Suppressor macrophage treated with lipopolysaccharide for 1 hour (primary cell): ENCODE data around the gene CACNB4.
A peak's percentile ranks its signal among the peaks of the same experiment; 100 is the strongest.
"Not testable (repeated sequence)": the region's sequence is repeated elsewhere in the genome, so short reads cannot be mapped to it uniquely, and the experiment has no call there.

Experiments used
- DNase-seq, 3 donors: peaks; one replicate each; pipeline ENCODE4 v3.0.0-alpha.2; 2020 to 2022

Gene CACNB4

DNA sequence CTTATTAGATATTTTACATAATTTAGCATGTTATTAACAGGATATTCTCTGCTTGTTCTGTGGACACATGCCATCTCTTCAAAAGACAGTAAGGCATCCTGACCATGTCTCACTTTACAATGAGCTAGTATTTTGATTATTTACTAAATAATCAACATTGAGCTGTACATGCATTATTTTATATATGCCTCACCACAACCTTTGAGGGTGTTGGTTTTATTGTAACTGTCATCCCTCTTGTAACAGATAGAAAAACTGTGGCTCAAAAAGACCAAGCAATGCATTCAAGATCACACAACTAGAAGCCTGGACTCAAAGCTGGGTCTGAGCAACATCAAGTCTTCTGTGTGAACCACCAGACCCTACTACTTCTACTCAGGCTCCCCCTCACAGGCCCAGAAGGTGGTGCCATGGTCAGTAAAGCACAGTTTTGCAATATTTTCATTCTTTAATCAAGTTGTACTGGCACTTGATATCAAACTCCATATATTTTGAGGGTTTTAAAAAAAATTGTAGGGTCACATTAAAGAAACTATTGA, 165.5 kb downstream of the CACNB4 start:
- DNase-seq, result no peak

DNA sequence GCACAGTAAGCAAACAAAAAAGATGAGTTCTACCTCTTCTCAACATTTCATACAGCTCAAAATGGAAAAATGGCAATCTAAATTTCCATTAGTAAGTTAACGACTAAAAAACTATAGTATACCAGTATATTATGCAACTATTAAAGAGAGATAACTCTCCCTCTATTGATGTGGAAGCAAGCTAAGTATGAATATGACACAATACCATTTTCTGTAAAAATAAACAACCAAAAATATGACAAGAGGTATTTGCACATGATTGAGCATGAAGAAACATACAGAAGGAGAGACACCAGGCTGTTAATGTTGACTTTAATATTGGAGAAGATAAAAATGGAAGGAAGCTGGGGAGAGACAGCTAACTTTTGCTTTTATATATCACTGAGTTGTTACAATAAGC, 167.1 kb downstream of the CACNB4 start:
- no peak for DNase-seq

DNA sequence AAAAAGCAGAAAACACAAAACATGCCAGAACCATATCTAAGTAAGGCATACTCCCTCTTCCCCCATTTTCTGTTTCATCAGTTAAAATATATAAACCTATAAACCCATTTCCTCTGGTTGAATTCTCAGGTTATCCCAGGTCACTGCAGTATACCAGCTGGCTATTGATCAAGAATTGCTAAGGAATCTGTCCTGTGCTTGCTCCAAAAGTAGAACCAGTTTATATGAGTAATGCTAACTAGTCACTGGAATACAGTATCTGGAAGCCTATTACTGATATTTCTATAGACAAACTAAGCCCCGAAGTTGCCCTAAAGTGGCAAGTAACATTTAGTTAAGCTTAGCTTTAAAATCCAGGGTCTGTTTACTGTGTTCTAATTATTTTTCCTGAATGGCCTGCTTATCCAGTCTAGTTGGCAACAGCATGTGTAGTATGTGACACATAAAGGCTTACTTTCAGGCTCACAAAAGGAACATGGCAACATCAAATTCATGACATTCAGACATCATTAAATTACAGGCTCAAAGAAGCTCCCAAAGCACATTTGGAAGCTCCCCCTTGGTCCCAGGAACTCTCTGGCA, 167.7 kb downstream of the CACNB4 start:
- no peak for DNase-seq

DNA sequence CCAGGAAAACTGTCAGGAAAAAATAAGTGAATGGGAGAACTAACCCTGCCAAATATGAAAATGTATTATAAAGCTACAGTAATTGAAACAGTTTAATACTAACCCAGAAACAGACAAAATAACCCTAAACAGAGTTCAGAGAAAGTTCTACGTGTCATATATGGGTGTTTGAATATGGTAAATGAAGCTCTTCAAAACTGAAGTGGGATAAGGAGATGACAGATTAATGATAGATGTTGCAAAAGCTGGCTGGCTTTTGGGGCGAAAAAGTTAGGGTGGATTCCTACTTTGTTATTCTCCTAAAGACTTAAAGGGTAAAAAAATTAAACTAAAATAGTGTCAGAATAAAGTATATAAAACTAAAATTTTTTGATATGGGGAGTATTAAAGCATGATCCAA, 168.8 kb downstream of the CACNB4 start:
- no peak for DNase-seq

DNA sequence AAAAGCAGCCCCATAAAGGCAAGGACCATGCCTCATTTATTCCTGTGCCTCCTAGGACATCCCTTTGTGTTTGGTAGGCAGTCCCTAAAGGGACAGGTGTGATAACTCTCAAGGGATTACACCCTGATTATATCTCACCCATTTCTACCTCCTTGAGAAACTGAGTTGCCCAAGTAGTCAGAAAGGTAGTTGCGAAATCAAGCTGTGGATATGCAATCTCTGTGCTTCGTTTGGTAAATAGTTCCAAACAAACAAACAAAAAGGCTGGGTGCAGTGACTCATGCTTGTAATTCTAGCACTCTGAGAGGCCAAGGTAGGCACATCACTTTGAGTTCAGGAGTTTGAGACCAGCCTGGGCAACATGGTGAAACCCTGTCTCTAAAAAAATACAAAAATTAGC, 170.5 kb downstream of the CACNB4 start:
- DNase-seq, result peak; percentile 33 to 55 (median 38)

DNA sequence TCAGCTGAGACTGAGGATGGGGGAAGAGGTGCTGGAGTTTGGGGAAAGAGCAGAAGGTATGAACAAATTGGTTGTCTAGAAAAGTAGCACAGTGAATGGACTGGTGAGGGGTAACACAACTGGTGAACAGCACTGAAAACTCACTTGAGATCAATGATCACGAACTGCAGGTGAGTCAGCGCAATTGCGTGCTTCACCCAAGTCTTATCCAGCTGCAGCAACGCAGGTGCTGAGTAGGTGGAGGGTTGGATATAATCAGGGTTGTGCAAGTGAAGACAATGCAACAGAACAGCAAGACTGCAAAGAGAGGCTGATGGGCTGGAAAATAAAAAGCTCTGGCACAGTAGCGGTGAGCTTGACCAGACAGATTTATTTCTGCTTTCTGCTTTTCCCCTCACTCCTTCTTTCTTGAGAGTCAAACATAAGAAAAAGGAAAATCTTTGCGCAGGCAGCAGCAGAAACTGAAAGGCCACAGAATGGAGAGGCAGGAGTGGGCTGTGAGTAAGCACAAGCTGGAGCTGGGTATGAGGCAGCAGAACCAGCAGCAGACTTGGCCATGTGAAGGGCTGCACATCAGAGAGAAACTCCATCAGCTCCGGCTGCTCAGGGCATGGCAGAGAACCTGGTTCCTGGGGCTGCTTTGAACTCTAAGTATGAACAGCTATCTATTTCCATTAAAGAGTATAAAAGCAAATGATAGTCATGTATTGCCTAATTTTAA, 171.2 kb downstream of the CACNB4 start:
- DNase-seq, result peak; percentile 19 to 24 (median 22)

DNA sequence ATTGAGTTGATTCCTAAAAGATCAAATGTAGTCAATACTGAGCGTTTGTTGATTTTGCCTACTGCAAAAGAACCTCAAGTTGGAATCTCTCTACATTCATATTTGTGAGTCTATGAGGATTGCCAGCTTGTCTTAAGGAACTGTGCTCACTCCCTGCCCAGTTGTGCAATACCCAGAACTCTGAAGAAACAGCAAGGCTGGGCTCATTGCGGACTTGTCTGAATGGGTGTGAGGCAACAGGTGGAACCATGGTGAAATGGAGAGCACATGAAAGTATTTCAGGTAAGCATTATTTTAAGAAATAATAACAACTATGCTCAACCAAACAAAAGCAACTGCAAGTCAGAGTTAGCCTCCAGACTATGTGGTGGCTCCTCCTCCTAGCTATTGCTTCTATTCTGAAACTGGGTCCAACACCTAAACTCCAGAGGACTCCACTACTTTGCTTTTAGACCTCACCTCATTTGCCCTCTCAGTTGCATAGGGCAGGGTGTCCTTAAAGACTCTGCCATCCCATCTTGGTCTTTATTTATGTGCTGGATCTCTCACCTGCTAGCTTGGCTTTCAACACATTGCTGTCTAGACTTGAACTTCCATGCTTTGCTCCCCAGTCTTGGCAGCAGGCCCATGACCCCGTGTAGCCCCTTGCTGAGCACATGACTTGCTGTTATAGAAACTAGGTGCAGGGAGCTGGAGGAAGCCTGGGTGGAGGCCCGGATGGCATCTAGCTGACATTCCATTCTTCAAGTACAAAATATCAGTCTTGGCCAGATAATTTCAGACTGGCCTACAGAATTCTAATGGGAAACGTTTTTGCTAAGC, 175.8 kb downstream of the CACNB4 start:
- peak; percentile 77 to 85 (median 81) for DNase-seq

DNA sequence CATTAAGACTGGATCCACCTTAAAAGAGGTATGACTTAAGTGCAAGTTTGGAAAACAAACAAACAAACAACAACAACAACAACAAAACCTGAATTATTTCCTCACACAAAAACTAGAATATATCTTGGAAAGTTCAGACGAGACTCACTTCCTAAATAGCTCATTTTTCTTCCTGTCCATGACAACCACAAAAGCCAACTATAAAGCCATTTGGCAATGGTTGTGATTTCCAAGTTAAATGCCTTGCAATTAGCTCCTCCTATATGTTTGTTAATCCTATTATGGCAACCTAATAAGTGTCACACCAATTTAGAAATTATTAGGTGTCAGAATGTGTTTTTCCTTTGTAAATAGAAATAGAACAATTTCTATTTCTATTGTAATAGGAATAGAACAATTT, 179.1 kb downstream of the CACNB4 start:
- DNase-seq, result peak; percentile 20 to 63 (median 52)

DNA sequence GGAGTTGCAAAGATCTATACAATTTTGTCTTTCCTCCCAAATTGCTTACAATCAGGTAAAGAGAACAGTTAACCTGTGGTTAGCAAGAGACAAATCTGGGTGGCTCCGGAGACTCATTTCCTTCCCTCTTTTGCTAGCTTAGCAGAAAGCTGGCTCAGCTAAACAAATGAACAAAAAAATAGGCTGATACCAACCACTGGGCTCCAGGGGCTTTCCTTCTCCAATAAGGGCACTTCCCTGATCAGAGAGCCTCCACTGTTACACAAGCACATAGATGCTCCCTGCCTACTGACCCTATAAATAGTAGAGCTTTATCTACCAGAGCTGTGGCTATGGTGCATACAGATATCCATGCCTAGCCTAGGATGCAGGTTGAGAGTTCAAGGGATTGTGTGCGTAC, 180.5 kb downstream of the CACNB4 start:
- peak; percentile 80 to 86 (median 84) for DNase-seq

DNA sequence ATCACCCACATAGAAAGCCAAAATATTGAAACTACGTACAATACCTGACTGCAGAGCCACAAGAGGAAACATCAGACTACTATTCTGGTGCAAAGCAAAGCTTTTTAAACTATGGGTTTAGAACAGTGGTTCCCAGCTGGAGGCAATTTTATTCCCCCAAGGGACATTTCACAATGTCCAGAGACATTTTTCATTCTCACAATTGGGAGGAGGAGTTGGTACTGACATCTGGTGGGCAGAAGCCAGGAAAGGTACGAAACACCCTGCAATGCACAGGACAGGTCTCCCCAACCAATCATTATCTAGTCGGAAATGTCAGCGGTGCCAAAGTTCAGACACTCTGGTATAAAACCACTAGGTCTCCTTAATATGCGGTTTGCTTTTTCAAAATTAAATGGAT, 182.2 kb downstream of the CACNB4 start:
- no peak for DNase-seq

DNA sequence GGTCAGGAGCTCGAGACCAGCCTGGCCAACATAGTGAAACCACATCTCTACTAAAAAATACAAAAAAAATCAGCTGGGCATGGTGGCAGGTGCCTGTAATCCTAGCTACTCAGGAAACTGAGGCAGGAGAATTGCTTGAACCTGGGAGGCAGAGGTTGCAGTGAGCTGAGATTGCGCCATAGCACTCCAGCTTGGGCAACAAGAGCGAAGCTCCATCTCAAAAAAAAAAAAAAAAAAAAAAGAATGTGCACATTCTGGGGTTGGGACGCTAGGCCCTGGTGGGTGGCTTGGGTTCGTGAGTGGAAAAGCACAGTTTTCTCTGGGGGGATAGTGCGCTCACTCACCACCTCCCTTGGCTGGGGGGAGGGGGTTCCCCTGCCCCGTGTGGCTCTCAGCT, 183.2 kb downstream of the CACNB4 start:
- DNase-seq, result not testable (repeated sequence)

DNA sequence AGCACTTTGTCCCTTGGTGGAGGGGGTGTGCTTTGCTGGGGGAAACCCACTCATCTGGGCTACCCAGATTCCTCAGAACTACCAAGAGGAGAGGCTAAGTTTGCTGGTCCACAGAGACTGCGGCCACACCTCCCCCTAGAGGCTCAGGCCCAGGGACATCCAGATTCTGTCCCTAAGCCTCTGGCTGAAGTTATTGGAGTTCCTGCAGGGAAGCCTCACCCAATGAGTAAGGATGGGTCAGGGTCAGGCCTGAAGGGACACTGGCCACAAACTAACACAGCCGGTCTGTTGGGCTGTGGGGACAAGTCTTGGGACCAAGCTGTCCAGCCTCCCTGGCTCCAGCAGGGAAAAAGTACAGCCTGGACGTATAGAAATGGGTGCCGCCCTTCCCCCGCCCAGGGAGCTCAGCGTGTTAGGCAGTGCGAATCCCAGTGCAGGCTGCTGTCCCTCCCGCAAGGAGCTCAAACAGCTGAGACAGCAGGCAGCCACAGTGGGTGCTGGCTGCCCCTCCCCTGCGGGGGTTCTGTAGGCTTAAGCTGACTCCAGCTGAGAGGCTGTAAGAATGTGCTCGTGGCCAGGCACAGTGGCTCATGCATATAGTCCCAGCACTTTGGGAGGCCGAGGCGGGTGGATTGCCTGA, 183.7 kb downstream of the CACNB4 start:
- no peak for DNase-seq

DNA sequence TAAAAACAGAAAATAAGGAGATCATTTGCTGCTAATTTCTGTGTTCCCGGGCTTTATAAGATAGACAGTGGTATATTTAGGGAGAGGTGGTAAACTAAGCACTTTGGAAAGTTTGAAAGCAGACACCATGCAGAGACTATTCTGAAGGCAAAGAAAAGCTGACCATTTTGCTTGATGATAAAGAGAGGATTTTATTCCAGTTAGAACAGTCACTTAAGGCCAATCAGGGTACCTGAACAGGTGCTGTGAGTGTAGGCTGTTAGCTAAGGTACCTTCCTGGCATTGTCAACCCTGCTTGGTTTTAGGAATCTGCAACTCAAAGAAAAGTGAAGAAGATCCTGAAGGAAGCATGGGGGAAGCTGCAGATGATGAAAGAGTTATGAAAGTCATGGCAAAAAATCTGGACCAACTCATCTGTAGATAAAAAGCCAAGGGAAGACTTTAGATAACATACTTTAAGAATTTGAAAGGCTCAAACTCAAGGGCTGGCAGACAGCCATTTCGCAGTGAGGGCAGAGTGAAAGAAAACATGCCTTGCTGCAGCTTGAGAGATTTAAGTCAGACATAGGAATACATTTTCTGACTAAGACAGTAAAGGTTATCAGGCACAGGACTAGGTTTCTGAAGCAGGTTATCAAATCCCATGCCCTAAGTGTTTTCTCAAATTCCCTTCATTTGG, 190.5 kb downstream of the CACNB4 start:
- no peak for DNase-seq

DNA sequence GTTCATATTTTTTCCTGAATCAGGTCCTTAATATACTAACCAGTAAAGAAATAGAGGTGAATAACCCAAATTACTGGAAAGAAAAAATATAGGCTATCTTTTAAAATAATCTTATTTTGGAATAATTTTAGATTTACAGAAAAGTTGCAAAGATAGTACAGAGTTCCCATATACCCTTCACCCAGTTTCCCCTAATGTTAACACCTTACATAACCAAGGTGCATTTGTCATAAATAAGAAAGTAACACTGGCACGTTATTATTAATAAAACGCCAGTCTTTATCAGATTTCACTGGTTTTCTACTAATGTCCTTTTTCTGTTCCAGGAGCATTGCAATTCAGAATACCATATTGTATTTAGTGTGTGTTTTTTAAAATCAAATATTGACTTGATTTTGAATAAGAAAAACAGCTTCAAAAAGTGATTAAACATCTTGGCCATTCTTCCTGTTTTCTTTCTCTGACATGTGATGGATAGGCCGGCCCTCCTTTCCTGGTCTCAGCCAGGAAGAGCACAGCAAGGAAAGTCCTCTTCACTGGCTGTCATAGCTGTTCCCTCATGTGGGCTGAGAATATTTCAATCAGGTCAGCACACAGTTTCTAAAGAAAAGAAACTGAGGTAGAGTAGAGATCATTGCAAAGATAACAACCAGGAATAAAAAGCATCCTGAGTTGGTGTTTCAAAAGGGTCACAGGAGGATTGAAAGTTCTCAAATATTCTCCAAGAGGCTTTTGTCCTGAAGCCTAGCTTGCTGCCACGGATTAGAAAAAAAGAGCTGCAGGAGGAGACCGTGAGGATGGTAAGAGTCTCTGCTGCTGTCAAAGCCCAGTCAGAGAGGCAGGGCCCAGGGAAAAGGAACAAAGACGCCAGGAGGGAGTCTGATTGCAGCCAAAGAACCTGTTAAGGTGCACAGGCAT, 191.3 kb downstream of the CACNB4 start:
- DNase-seq, result peak; percentile 48 to 51 (median 48)

DNA sequence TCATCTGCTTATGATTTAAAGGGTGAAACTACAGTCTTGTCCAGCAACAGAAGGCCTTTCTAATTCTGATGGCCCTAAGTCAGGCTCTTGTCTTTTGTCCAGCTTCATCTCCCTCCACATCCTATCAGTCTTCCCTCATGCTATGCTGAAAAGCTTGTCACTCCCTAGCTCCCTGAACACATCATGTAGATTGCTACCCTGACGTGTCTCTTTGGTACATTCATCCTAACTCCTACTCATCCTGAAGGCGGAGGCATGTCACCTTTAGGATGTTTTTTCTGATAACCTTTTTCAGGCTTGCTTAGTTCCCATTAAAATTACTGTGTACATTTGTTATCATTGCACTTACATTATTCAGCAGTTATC, 192.2 kb downstream of the CACNB4 start:
- DNase-seq, result no peak

DNA sequence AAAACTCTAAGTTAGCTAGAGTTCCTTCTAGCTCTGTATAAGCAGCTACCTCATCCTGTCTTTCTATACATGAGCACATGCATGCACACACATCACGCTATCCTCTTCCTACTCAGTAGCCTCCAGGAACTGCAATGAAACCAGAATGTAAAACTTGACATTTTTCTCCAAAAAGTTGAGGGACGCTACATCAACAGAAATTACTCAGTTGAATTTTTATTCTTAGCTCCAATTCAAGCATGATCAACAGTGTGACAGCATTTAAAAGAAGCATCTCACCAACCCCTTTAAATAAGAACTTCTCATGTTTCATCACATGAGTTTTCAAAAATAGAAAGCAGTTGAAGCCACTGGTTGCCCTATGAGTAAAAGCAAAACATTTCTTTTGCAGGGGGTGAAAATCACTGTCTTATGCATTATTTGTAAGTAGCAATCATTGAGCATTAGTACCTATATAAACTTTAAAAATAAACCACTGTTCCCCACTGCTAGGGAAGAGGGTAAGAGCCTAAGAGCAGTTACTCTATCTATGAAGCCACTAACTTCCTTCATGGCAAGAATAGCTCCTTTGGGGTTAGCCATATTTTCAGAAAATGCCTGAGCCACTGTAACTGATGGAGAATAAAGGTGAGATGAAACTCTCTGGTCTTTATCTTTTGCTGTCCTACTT, 192.7 kb downstream of the CACNB4 start:
- DNase-seq, result peak in 1 of 3 donors; percentile 43

DNA sequence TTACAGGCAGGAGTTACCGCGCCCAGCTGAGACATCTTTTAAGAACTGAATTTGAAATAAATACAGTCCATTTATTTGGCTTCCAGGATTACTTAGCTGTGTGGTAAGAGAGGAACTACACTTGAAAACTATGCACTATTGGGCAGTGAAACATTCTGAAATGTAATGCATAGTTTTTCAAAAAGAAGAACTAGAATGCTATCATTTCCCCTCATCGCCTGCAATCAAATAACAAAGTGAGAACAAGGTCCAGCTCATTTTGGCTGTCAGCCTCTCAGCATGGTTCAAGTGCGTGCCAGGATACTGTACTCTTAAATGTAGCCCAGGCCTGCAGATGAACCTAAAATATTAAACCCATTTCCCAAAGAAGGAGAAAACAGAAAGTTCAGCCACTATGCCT, 194.0 kb downstream of the CACNB4 start:
- peak; percentile 40 to 75 (median 68) for DNase-seq

DNA sequence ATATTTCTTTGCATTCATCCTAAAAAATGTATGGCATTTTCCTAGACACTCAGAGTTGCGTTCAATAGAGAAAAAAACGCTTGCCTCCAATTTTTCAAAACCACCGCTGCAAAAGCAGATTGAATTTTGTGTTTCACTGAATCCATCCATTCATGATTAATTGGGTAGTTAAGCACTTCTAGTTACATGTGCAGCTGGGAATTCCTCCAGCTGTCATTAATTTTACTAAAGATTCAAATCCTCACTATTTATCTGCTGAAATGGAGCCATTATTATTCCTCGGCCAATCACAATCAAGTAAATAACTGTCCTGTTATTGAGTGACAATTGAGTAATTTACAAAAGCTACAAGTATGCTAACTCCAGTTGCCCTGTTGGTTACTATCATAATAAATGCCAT, 194.8 kb downstream of the CACNB4 start:
- DNase-seq, result no peak

DNA sequence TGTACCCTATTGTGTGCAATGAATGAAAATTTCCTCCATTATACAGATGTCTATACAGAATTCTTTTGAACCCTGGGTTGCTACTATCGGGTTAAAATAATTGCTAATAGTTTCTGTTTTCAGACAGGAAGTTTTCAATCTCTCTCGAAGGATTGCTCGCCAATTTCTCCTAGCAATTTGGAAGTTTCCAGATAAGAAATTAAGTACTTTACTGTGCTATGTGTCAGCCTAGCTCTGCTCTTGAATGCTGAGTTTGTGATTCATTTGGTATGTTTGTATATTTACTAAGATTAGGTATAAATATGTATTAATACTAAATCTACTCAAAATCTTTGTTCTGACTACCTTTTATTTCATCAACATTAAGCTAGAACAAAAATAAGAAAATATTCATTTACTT, 196.0 kb downstream of the CACNB4 start:
- DNase-seq, result peak in 1 of 3 donors; percentile 42

DNA sequence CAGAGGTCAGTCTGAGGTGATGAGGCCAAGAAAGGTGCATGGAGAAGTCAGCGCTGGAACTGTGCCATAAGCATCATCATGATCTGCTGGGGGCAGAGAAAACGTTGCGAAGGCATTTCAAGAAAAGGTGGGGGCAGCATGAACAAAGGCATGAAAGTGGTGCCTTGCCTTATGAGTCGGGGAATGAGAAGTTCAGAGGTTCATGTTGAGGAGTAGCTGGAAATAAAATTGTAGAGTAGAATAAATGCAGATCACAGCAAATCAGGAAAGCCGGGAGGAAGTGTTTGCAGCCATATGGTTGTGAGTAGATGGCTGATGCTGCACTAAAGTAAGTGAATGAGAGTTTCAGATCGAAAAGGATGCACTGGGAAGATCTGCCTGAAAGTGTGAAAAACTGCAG, 198.5 kb downstream of the CACNB4 start:
- no peak for DNase-seq

DNA sequence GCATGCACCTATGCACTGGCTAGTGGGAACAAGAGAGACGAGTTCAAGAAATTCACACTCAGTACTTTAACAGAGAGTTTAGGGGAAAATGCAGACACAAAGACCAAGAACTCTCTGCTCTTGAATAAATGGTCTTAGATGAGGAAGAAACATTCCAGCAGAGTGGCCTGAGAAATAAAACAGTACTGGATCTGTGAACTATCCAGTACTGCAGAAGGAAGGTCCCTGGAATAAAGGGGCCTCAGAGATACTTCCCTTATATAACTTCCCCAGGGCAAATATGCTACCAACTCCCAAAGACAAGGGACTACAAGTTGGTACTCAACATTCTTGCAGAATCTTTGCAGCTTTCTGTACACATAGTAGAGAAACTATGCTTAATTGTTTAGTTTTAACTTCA, 199.7 kb downstream of the CACNB4 start:
- DNase-seq, result no peak
